Gastroesophageal sphincter (tissue), 3 donors: ENCODE data around the gene EMX1.

Source experiments
- CTCF ChIP-seq, 4 experiments: fragments of 200-600 bp in 2 of 4; fragments of 450-650 bp in 2 of 4; sonication (generic) in 1 of 4; IDR thresholded peaks; one replicate each; pipeline ENCODE4 v1.5.1; 2017 to 2019; ENCODE audit warnings: antibody characterized with exemption in 4 of 4, mild to moderate bottlenecking in 2 of 4, moderate library complexity in 2 of 4
- POLR2A ChIP-seq, 2 donors: fragments of 450-650 bp; IDR thresholded peaks; one replicate each; pipeline ENCODE4 v1.6.1; 2017; ENCODE audit warnings: antibody characterized with exemption in 2 of 2, mild to moderate bottlenecking in 2 of 2, moderate library complexity in 1 of 2

GRCh38 chr2:72984172-72984671 is 66.9 kb downstream of the EMX1 start:
- TF ChIP-seq POLR2A (IDR thresholded peaks at IDR 0.05) (no peak), CTCF (IDR thresholded peaks at IDR 0.05) (no peak)
